Activated CD8-positive, alpha-beta memory T cell treated with anti-CD3 and anti-CD28 coated beads, Interleukin-2, amount 10 ng/mL, durations not matched to agents 7 days and 5 days (primary cell): ENCODE data around the gene SH3BGR. TPM values are rescaled to one million over a fixed set of nuclear protein-coding genes. Genes with fewer than 3 reads are reported as not detected.

Experiments
- ATAC-seq: fragments of 150-1000 bp; cut with Tn5 transposase; one replicate; pipeline ENCODE4 v1.10.0; 2021; ENCODE audit warnings: moderate library complexity
- CTCF ChIA-PET: fragments of 350-600 bp; sonication (Branson Sonifier 250); formaldehyde crosslinking; loops from one replicate; lab custom pipeline; 2021; ENCODE audit warnings: antibody characterized with exemption; lab: Charles Lee
- DNase-seq: peaks from one replicate; pipeline ENCODE4 v3.0.0-alpha.2; 2020
- H3K27ac Mint-ChIP-seq: one replicate; pipeline ENCODE4 v1.8.0; 2021; ENCODE audit warnings: mild to moderate bottlenecking, mixed read lengths
- H3K27me3 Mint-ChIP-seq: one replicate; pipeline ENCODE4 v1.8.0; 2021; ENCODE audit warnings: mixed read lengths
- H3K36me3 Mint-ChIP-seq: one replicate; pipeline ENCODE4 v1.8.0; 2021; ENCODE audit warnings: mild to moderate bottlenecking, mixed read lengths
- H3K4me1 Mint-ChIP-seq: one replicate; pipeline ENCODE4 v1.8.0; 2021; ENCODE audit warnings: mixed read lengths
- H3K4me3 Mint-ChIP-seq: one replicate; pipeline ENCODE4 v1.8.0; 2021; ENCODE audit warnings: mild to moderate bottlenecking, moderate library complexity, mixed read lengths
- H3K9me3 Mint-ChIP-seq: one replicate; pipeline ENCODE4 v1.8.0; 2022; ENCODE audit warnings: low read depth, mixed read lengths
- total RNA-seq, 2 experiments: library from RNA; stranded (reverse); gene quantifications; one replicate each; pipeline ENCODE4 v1.2.3, GENCODE V29; 2021

Gene SH3BGR
- total RNA-seq, 2 experiments from 2014 or later = 0.93 to 1.9 TPM

DNA sequence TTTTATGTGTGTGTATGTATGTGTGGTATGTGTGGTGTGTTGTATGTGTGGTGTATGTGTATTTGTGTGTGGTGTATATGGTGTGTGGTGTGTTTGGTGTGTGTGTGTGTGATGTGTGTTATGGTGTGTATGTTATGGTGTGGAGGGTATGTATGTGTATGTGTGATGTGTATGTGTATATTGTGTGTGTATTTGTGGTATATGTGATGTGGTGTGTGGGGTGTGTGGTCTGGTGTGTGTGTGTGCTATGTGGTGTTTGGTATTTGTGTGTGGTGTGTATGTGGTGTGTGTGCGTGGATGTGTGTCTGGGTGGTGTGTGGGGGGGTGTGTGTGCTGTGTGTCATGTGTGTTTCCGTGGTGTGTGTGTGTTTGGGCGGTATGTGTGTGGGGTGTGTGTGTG, 59.3 kb downstream of the SH3BGR start:
- Mint-ChIP-seq H3K27ac (no peak overlapping the region), H3K4me3 (no peak overlapping the region), H3K36me3 (no peaks in the 10 kb centered on the region), H3K4me1 (no peaks in the 10 kb centered on the region), H3K9me3 (no peaks in the 10 kb centered on the region), H3K27me3 (no peaks in the 10 kb centered on the region)
- DNase-seq (no peak), ATAC-seq (no peak)
- CTCF ChIA-PET = no interaction called here

GRCh38 chr21:39513735-39514134, 62.0 kb downstream of the SH3BGR start:
- DNase-seq (no peak), ATAC-seq (no peak)
- no peaks in the 10 kb centered on the region for H3K36me3 Mint-ChIP-seq
- no peaks in the 10 kb centered on the region for H3K27me3 Mint-ChIP-seq
- no peak overlapping the region for H3K4me3 Mint-ChIP-seq
- H3K27ac Mint-ChIP-seq = no peak overlapping the region
- CTCF ChIA-PET = no interaction called here
- H3K9me3 Mint-ChIP-seq = no peaks in the 10 kb centered on the region
- no peaks in the 10 kb centered on the region for H3K4me1 Mint-ChIP-seq

DNA sequence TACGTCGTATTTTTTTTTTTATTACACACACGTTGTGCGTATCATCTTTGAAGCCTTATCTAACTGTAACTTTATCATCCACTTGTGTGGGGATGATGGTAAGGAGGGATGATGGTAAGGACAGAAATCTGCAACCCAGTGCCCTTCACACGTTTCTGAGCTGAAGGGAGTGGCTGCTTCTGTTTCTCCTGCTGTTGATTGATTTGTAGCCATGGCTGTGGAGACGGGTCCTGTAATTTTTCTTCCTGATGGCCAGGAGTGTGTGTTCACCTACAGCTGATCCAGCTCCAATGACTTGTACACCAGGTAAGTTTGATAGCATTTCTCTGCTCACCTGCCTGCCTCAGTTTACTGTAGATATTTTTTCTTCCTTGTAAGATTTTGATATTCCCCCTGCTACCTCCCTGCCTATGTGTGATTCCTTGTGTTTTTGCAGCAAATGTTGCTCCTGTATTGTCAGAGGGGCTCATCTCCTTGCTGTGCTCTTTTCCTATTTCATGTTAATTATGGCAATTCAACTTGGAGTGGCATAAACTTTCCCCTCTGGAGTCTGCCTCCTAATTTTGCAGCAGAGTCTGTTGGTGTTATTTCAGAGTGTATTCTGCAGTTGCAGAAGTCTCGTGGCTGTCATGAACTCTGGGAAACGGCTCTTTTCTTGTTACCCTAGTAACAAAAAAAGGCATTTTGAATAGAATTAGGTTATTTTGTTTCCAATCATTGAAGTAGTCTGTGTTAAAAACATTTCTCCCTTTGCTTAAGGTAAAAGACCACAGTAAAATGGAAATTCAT, 64.1 kb downstream of the SH3BGR start:
- Mint-ChIP-seq H3K27ac (no peak overlapping the region), H3K4me3 (no peak overlapping the region), H3K27me3 (peaks cover 2% of the 10 kb centered on the region), H3K36me3 (no peaks in the 10 kb centered on the region), H3K9me3 (no peaks in the 10 kb centered on the region), H3K4me1 (no peaks in the 10 kb centered on the region)
- no peak for DNase-seq
- CTCF ChIA-PET = interaction anchor here (2.8 kb wide), 1 partner anchor 199 kb away, joined by 32 read pairs; no protein-coding TSS in a partner anchor
- ATAC-seq = no peak

GRCh38 chr21:39518055-39518846, 66.5 kb downstream of the SH3BGR start:
- CTCF ChIA-PET = interaction anchor here (0.6 to 2.8 kb wide), 15 partner anchors 8 to 1874 kb away, joined by 3 to 32 read pairs (median 3); no protein-coding TSS in a partner anchor
- no peak overlapping the region for H3K27ac Mint-ChIP-seq
- H3K4me3 Mint-ChIP-seq = no peak overlapping the region
- no peaks in the 10 kb centered on the region for H3K9me3 Mint-ChIP-seq
- no peaks in the 10 kb centered on the region for H3K4me1 Mint-ChIP-seq
- peak; percentile 53 for DNase-seq
- ATAC-seq = peak; percentile 70
- no peaks in the 10 kb centered on the region for H3K36me3 Mint-ChIP-seq
- H3K27me3 Mint-ChIP-seq = peaks cover 2% of the 10 kb centered on the region

- DNase-seq = no peak
- peaks cover 2% of the 10 kb centered on the region for H3K27me3 Mint-ChIP-seq
- no peak for ATAC-seq
- no peaks in the 10 kb centered on the region for H3K4me1 Mint-ChIP-seq
- no peaks in the 10 kb centered on the region for H3K9me3 Mint-ChIP-seq
- H3K36me3 Mint-ChIP-seq = no peaks in the 10 kb centered on the region
- CTCF ChIA-PET = interaction anchor here (0.7 to 2.8 kb wide), 12 partner anchors 9 to 1861 kb away, joined by 3 to 32 read pairs (median 4); no protein-coding TSS in a partner anchor
- H3K27ac Mint-ChIP-seq = no peak overlapping the region
- no peak overlapping the region for H3K4me3 Mint-ChIP-seq
Measured at GRCh38 chr21:39518847-39519210, 67.1 kb downstream of the SH3BGR start.

GRCh38 chr21:39519835-39520234, 68.1 kb downstream of the SH3BGR start:
- Mint-ChIP-seq H3K4me1 (no peaks in the 10 kb centered on the region), H3K27ac (no peak overlapping the region), H3K4me3 (no peak overlapping the region), H3K9me3 (no peaks in the 10 kb centered on the region), H3K27me3 (peaks cover 2% of the 10 kb centered on the region), H3K36me3 (no peaks in the 10 kb centered on the region)
- DNase-seq (no peak), ATAC-seq (no peak)
- CTCF ChIA-PET = no interaction called here

DNA sequence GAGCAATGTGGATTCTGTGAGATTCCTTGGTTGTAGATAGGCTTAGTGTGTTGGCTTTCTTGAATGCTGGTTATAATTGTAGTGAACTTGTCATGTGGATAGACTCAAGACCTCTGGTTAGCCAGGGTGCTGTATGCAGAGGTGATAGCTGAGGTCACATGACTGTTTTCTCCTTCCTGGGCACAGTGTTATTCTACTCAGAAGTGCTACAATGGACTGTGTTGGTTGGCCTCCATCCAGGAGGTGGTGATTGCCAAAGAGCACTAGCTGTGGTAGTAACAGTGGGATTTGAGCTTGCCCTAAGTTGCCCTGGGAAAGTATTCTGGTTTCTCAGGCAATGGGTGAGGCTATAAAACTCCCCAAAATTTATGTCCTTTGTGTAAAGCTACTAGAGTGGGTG, 71.6 kb downstream of the SH3BGR start:
- H3K9me3 Mint-ChIP-seq = no peaks in the 10 kb centered on the region
- DNase-seq (no peak), ATAC-seq (no peak)
- no peak overlapping the region for H3K27ac Mint-ChIP-seq
- H3K27me3 Mint-ChIP-seq = peaks cover 10% of the 10 kb centered on the region
- CTCF ChIA-PET = interaction anchor here (1.2 kb wide), 1 partner anchor 21 kb away, joined by 3 read pairs; no protein-coding TSS in a partner anchor
- H3K36me3 Mint-ChIP-seq = no peaks in the 10 kb centered on the region
- H3K4me1 Mint-ChIP-seq = no peaks in the 10 kb centered on the region
- no peak overlapping the region for H3K4me3 Mint-ChIP-seq

- no peak for DNase-seq
- no peaks in the 10 kb centered on the region for H3K36me3 Mint-ChIP-seq
- H3K4me3 Mint-ChIP-seq = no peak overlapping the region
- H3K4me1 Mint-ChIP-seq = no peaks in the 10 kb centered on the region
- H3K27ac Mint-ChIP-seq = no peak overlapping the region
- H3K27me3 Mint-ChIP-seq = peaks cover 12% of the 10 kb centered on the region
- CTCF ChIA-PET = interaction anchor here (1.2 kb wide), 1 partner anchor 21 kb away, joined by 3 read pairs; no protein-coding TSS in a partner anchor
- ATAC-seq = no peak
- H3K9me3 Mint-ChIP-seq = no peaks in the 10 kb centered on the region
Measured at GRCh38 chr21:39523915-39524314, 72.1 kb downstream of the SH3BGR start.

- H3K27ac Mint-ChIP-seq = no peak overlapping the region
- CTCF ChIA-PET = no interaction called here
- ATAC-seq = no peak
- peaks cover 12% of the 10 kb centered on the region for H3K27me3 Mint-ChIP-seq
- no peaks in the 10 kb centered on the region for H3K36me3 Mint-ChIP-seq
- no peak overlapping the region for H3K4me3 Mint-ChIP-seq
- no peak for DNase-seq
- H3K4me1 Mint-ChIP-seq = no peaks in the 10 kb centered on the region
- no peaks in the 10 kb centered on the region for H3K9me3 Mint-ChIP-seq
Measured at GRCh38 chr21:39525129-39525528, 73.4 kb downstream of the SH3BGR start.

GRCh38 chr21:39525601-39526000, 73.8 kb downstream of the SH3BGR start:
- no peak overlapping the region for H3K4me3 Mint-ChIP-seq
- no peak for ATAC-seq
- H3K27me3 Mint-ChIP-seq = peaks cover 11% of the 10 kb centered on the region
- no peaks in the 10 kb centered on the region for H3K36me3 Mint-ChIP-seq
- no peaks in the 10 kb centered on the region for H3K4me1 Mint-ChIP-seq
- H3K9me3 Mint-ChIP-seq = no peaks in the 10 kb centered on the region
- no peak overlapping the region for H3K27ac Mint-ChIP-seq
- CTCF ChIA-PET = no interaction called here
- no peak for DNase-seq

DNA sequence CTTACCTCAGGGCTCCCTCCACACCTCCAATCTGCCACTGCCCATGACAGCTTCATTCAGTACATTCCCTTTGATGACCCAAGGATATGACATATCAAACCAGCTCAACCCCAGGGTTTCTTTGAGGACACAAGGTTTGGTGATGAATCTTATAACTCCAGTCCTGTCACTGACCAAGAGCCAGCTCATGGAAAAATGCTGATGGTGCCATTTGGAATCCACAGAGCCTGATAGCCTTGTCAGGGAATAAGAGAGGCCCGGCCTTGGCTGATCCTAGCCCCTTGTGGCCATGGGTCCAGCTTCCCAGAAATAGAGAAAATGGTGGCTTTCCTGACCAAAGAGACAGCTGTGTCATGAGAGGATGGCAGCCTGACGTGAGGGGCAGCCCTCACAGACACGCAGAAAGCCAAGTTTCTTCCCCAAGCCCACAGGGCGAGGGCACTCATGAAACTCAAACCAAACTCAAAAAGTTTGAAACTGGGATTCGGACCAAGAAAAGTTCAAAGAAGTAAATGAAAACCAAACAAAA, 75.4 kb downstream of the SH3BGR start:
- Mint-ChIP-seq H3K4me1 (no peaks in the 10 kb centered on the region), H3K4me3 (no peak overlapping the region), H3K9me3 (no peaks in the 10 kb centered on the region), H3K27me3 (peaks cover 9% of the 10 kb centered on the region), H3K36me3 (no peaks in the 10 kb centered on the region), H3K27ac (no peak overlapping the region)
- CTCF ChIA-PET = no interaction called here
- DNase-seq (no peak), ATAC-seq (no peak)

DNA sequence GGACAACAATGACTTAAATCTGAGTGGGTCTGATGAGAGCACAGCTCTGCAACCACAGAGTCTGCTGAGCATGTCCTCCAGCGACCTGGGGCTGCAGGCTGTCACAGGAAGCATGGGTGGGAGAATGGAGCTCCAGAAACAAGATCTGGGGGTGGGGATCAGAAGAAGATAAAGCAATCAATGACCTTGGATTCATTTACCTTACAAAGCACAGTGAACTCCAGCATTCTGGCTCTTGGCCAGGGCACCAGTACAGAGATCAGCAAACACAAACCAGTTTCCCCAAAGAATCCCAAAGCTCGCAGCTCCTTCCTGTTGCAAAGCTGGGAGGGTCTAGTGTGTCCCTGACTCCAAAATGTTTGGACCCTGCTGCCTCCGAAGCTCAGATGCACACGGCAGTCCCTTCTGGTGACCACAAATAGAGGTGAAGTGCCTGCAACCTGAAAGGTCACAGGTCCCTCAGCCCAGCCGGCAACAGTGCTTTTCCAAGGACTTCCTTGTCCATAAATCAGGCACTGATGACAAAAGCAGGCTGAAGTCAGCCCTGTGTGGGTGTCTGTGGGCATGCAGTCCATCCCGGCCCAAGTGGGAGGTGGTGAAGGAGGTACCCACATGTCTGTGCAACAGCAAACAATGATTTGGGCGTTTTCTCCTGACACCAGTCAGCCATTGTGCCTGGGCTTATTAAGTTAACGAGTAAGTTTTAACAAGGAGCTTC, 76.1 kb downstream of the SH3BGR start:
- H3K9me3 Mint-ChIP-seq = no peaks in the 10 kb centered on the region

DNA sequence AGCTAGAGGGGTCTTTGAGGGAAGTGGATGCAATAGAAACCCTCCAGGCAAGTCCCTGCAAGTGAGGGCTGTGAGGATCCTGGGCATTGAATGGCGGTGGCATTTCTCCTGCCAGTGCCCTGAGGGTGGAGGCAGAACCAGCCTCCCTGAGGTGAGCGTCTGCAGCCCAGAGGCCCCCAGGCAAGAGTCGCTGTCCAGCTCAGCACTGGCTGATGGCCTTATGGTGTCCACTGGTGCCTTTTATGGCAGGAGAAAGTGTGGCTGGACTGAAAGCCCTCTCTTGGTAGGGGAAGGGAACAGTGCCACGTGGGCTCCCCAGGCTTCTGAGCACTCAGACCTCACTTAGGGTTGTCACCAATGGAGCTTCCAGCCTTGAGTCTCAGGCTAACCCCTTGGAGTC, 77.3 kb downstream of the SH3BGR start:
- Mint-ChIP-seq H3K36me3 (no peaks in the 10 kb centered on the region), H3K27me3 (peaks cover 10% of the 10 kb centered on the region), H3K4me1 (no peaks in the 10 kb centered on the region), H3K9me3 (no peaks in the 10 kb centered on the region), H3K4me3 (no peak overlapping the region), H3K27ac (no peak overlapping the region)
- ATAC-seq = no peak
- DNase-seq = no peak
- CTCF ChIA-PET = interaction anchor here (1.3 kb wide), 1 partner anchor 11 kb away, joined by 4 read pairs; no protein-coding TSS in a partner anchor

More for the DNA sequence above, 76.1 kb downstream of the SH3BGR start:
- Mint-ChIP-seq H3K4me3 (no peak overlapping the region), H3K4me1 (no peaks in the 10 kb centered on the region), H3K27ac (no peak overlapping the region), H3K36me3 (no peaks in the 10 kb centered on the region), H3K27me3 (peaks cover 9% of the 10 kb centered on the region)
- CTCF ChIA-PET = interaction anchor here (0.8 kb wide), 1 partner anchor 10 kb away, joined by 3 read pairs; no protein-coding TSS in a partner anchor
- DNase-seq = no peak
- ATAC-seq = no peak
